HL-60/S4 treated with retinoic acid at 250 ng/mL for 4 days and 3 days (cell line): ENCODE data around the gene KMT2E.
"Not testable (repeated sequence)": the region's sequence is repeated elsewhere in the genome, so short reads cannot be mapped to it uniquely, and the experiment has no call there.

Experiments
- in situ Hi-C: fragments of 300-500 bp; cut with MboI; formaldehyde crosslinking; loops from 2 replicates; pipeline ENCODE4 v1.7.0; 2022; ENCODE audit warnings: low sequenced_read_pairs

Gene KMT2E

GRCh38 chr7:104983076-104983577, 30.9 kb upstream of the KMT2E start:
- in situ Hi-C loops: no loop called here

GRCh38 chr7:104983578-104984539, 30.1 kb upstream of the KMT2E start:
- in situ Hi-C loops: no loop called here

DNA sequence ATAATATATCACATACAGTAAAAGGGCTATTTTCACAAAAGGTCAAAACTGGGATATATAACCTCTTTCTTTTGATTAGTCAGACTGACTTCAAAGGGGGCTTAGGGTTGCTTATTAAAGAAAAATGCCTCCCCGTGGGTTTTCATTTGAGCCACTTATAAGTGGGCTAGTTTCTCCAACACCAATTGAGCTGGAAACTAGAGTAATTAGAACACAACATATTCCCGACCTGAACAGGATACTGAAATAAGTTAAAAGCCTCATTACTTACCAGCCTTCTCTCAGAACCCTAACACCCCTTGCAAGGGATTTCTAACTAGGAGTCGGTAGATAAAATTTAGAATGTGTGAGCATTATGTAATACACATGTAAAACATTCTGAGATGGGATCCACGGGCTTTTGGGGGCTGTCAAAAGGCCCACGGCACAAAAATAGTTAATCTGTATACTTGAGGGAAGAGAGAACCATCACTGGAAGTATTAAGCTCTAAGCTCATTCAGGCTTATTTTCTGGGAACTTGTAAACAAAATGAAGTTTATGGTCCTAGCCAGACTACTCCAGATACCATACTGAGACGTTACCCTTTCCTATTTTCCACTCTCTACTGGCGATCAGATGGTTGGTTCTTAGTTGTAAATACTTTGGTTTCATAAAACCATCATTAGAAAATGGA, 29.3 kb upstream of the KMT2E start:
- in situ Hi-C loops: no loop called here

GRCh38 chr7:104985259-104985617, 28.8 kb upstream of the KMT2E start:
- in situ Hi-C loops: no loop called here

DNA sequence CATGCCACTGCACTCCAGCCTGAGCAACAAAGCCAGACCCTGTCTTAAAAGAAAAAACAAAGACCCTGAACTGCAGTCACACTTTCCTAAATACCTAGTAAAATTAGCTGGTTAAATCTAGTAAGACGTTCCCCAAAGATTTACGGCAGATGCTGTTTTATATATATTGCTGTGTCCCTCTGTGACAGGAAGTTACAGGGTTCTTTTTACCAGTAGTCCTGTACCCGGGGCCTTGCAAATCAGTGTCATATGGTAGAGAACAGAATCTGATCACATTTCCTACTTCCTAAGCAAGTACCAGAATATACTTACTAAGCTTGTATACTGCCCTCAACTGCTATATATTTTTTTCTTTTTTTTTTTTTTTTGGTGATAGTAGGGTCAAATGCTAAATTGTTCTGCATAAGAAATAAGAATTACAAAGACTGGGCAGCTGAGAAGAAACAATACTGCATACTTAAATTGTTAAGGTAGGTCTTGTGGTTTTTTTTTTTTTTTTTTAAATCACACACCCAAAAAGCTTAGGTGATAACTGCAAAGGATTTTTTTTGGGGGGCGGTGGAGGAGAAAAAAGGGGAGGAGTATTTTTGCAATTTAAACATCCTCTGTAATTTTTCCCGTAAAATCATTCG, 27.3 kb upstream of the KMT2E start:
- in situ Hi-C loops: no loop called here

GRCh38 chr7:104987403-104987802, 26.6 kb upstream of the KMT2E start:
- in situ Hi-C loops: not testable (repeated sequence)

DNA sequence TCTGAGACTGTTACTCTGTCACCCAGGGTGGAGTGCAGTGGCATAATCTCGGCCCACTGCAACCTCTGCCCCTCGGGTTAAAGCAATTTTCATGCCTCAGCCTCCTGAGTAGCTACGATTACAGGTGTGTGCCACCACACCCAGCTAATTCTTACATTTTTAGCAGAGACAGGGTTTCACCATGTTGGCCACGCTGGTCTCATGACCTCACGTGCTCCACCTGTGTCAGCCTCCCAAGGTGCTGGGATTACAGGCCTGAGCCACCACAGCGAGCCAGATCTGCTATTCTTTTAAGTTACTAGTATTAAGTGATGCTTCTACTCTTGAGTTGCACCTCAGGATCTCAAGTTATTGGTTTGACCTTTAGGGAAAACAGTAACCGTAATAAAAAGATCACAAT, 23.0 kb upstream of the KMT2E start:
- in situ Hi-C loops: no loop called here

DNA sequence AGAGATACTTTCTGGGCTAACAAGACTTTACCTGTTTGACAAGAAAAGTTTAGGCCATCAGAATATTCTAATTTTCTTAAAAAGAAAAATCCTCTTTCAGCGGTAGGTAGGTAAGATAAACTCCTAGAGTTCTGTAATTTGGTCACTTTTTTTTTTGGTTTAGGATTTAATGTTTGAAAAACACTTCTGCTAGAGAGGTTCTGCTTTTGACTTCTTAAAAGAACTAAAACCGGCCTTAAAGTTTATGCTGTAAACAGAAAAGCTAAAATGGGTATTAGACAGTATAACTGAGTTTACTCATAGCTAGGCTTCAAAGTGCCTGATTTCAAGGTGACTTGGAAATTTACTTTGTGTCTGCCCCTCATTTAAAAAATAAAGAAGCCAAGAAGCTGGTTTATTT, 21.7 kb upstream of the KMT2E start:
- in situ Hi-C loops: no loop called here

DNA sequence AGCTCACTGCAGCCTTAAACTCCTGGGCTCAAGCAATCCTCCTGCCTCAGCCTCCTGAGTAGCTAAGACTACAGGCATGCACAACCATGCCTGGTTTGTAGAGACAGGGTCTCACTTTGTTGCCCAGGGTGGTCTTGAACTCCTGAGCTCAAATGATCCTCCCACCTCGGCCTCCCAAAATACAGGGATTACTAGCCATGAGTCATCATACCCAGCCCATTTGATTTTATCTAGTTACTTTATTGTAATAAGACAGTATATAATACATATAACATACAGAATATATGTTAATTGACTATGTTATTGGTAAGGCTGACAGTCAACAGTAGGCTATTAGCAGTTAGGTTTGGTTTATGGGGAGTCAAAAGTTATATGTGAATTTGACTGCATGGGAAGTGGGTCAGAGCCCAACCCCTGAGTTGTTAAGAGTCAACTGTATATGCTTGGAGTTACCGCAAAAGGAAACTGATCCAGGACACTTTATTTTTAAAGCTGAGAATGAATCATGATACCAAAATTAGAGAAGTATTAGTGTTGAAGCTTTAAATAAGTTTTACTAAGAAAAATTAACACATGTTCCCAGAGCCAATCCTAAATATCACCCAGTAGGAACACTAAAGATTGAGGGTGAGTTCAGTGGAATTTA, 20.7 kb upstream of the KMT2E start:
- in situ Hi-C loops: no loop called here

DNA sequence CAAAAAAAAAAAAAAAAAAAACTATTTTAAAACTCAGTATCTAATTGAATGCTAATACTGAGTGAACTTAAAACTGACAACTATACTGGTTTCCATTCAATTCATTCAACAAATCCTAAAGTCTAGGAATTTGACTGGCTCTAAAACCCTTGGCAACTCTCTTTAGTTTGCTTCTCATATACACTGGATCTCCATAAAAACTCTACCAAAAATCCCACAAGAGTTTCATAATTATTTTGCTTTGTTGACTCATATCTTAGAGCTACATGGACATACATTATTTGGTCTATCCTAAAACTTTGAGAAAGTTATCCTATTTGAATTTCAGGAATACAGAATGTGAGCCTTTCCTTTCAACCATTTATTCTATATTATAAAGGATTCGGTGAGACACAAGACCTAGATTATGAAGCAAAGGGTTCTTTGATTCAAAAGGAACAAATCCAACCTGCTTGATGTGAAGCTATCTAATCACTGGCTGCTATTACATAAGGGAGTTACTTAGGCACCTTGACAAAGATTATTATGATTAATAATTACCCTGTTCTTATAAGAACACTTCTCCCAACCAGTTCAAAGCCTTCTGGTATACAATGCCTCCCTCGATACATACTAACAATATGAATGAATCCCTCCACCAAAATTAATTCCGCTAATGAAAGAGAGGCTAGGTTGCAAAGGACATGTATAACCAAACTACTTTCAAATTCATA, 15.8 kb upstream of the KMT2E start:
- in situ Hi-C loops: no loop called here

- in situ Hi-C loops: no loop called here
These were observed 13.8 kb upstream of the KMT2E start for GRCh38 chr7:105000200-105000599.

- in situ Hi-C loops: no loop called here
These were observed 13.1 kb upstream of the KMT2E start for GRCh38 chr7:105000927-105001336.

DNA sequence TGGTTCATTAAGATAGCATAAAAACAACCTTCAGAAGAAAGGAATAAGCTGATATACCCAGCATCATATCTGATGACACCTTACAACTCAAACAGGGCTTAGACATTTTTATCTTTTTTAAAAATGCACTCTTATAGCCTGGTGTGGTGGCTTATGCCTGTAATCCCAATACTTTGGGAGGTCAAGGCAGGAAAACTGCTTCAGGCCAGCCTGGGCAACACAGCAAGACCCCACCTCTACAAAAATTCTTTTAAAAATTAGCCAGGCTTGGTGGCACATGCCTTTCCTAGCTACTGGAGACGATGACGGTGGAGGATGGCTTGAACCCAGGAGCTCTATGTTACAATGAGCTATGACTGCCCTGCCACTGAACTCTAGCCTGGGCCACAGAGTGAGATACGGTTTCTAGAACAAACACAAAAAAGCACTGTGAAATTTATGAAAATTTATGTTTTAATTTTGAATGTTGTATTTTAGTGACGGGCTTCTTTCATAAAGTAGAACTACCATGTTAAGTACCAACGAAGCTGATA, 12.3 kb upstream of the KMT2E start:
- in situ Hi-C loops: no loop called here

GRCh38 chr7:105003275-105003674, 10.7 kb upstream of the KMT2E start:
- in situ Hi-C loops: no loop called here

DNA sequence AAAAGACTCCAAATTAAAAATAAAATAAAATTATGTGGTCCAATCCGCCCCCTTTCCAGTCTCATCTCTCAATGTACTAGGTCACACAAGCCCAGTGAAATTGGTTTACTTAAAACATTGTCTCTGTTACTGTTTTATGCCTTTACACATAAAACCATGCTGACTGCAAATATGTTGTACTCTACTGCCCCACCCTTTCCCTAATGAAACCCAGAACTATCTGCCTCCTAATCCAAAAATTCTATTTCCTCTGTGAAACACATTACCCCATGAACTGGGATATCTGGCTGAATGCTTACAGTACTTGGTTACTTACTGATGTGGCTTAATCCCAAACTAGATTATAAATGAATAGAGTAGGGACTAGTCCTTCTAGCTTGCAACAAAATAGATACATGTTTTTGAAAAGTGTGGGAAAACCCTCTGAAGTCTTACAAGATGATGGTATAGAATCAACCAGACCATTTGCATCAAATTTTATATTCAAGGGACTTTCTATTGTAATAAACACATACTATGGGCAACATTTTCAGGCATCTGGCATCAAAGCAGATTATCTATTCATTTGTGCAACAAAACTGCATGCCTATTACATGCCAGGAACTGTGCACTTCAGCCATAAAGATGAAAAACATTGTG, 10.0 kb upstream of the KMT2E start:
- in situ Hi-C loops: no loop called here

DNA sequence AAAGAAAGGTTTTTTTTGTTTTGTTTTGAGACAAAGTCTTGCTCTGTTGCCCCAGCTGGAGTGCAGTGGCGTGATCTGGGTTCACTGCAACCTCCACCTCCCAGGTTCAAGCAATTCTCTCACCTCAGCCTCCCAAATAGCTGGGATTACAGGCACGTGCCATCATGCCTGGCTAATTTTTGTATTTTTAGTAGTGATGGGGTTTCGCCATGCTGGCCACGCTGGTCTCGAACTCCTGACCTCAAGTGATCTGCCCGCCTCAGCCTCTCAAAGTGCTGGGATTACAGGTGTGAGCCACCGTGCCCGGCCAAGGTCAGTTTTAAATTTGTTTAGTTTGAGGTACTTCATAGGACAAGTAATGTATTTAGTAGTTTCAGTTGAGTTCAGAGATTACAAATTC, 9.0 kb upstream of the KMT2E start:
- in situ Hi-C loops: not testable (repeated sequence)

- in situ Hi-C loops: not testable (repeated sequence)
These were observed 8.5 kb upstream of the KMT2E start for GRCh38 chr7:105005486-105005885.

DNA sequence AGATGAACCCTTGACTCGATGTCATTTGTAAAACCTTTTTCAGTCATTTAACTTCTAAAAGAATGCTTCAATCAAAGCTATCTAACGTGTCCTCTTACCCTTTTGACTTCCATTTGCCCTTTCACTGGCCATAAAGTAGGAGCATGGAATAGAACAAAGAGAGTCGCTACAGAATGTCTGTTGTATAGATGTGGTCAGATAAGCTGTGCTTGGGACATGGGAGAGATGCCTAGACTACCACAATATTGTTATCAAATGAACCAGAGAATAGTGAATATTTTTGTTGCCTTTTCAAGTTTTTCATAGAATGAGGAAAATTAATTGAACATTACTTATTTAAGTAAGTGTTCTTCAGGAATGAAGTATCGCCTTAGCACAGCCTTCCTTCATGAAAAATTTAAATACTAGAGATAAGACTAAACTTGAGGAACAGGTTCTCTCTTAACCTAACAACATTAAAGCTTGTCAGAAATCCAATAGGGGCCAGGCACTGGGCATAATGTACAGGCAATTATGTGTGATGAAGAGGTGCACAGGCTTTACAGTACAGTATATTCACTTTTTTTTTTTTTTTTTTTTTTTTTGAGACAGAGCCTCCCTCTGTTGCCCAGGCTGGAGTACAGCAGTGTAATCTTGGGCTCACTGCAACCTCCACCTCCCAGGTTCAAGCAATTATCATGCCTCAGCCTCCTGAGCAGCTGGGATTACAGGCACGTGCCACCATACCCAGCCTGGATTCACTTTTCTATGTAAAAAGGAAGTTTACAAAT, 7.5 kb upstream of the KMT2E start:
- in situ Hi-C loops: no loop called here

DNA sequence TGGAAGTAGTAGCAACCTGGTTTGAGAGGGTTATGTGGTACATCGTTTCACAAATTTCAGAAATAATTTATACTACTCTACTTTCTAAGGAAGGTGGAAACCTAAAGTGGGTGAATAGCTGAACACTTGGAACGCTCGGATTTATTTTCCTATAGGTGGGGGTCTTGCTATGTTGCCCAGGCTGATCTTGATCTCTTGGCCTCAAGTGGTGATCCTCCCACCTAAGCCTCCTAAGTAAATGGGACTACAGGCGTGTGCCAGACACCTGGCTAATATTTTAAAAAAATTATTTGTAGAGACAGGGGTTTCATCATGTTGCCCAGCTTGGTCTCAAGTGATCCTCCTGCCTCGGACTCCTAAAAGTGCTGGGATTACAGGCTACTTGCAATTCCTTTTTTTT, 6.7 kb upstream of the KMT2E start:
- in situ Hi-C loops: no loop called here
